ENCODE measurements around the gene UHRF2.
"Not testable (repeated sequence)": the region's sequence is repeated elsewhere in the genome, so short reads cannot be mapped to it uniquely, and the experiment has no call there.

Gene UHRF2

GRCh38 chr9:6412487-6413364 is at the start of gene UHRF2:
Gene UHRF2, plus strand, starts transcription at chr9:6413199. Its CDS starts 292 bp downstream, at chr9:6413491.
- DNase-seq (ENCODE audit: low read depth, low spot score), result peak; percentile 97

- no peak for DNase-seq (ENCODE audit: low read depth, low spot score)
Observed at GRCh38 chr9:6367128-6367890, 45.7 kb upstream of the UHRF2 start.

GRCh38 chr9:6368831-6369230 is 44.2 kb upstream of the UHRF2 start:
- no peak for DNase-seq (ENCODE audit: low read depth, low spot score)

- DNase-seq (ENCODE audit: low read depth, low spot score), result not testable (repeated sequence)
Observed at GRCh38 chr9:6381477-6382012, 31.5 kb upstream of the UHRF2 start.

GRCh38 chr9:6382681-6383080 is 30.3 kb upstream of the UHRF2 start:
- DNase-seq (ENCODE audit: low read depth, low spot score), result no peak

- DNase-seq (ENCODE audit: low read depth, low spot score), result no peak
Observed at GRCh38 chr9:6383551-6384225, 29.3 kb upstream of the UHRF2 start.

GRCh38 chr9:6384732-6385131 is 28.3 kb upstream of the UHRF2 start:
- no peak for DNase-seq (ENCODE audit: low read depth, low spot score)

- no peak for DNase-seq (ENCODE audit: low read depth, low spot score)
Observed at GRCh38 chr9:6399071-6399470, 13.9 kb upstream of the UHRF2 start.

GRCh38 chr9:6405371-6405770 is 7.6 kb upstream of the UHRF2 start:
- no peak for DNase-seq (ENCODE audit: low read depth, low spot score)

- no peak for DNase-seq (ENCODE audit: low read depth, low spot score)
Observed at GRCh38 chr9:6407778-6408177, 5.2 kb upstream of the UHRF2 start.

- DNase-seq (ENCODE audit: low read depth, low spot score), result no peak
Observed at GRCh38 chr9:6408320-6408719, 4.7 kb upstream of the UHRF2 start.

GRCh38 chr9:6409811-6410210 is 3.2 kb upstream of the UHRF2 start:
- no peak for DNase-seq (ENCODE audit: low read depth, low spot score)

- no peak for DNase-seq (ENCODE audit: low read depth, low spot score)
Observed at GRCh38 chr9:6410633-6411032, 2.4 kb upstream of the UHRF2 start.

- peak; percentile 4 for DNase-seq (ENCODE audit: low read depth, low spot score)
Observed at GRCh38 chr9:6413365-6414246, 607 bp downstream of the UHRF2 start.

GRCh38 chr9:6414247-6414641 is 1.2 kb downstream of the UHRF2 start:
- DNase-seq (ENCODE audit: low read depth, low spot score), result no peak

GRCh38 chr9:6415266-6415665 is 2.3 kb downstream of the UHRF2 start:
- DNase-seq (ENCODE audit: low read depth, low spot score), result no peak

- DNase-seq (ENCODE audit: low read depth, low spot score), result no peak
Observed at GRCh38 chr9:6417186-6417585, 4.2 kb downstream of the UHRF2 start.

- no peak for DNase-seq (ENCODE audit: low read depth, low spot score)
Observed at GRCh38 chr9:6418764-6419163, 5.8 kb downstream of the UHRF2 start.

GRCh38 chr9:6424940-6425339 is 11.9 kb downstream of the UHRF2 start:
- DNase-seq (ENCODE audit: low read depth, low spot score), result no peak

- DNase-seq (ENCODE audit: low read depth, low spot score), result no peak
Observed at GRCh38 chr9:6426117-6426516, 13.1 kb downstream of the UHRF2 start.

Measured in activated CD4-positive, CD25-positive, alpha-beta regulatory T cell treated with anti-CD3 and anti-CD28 coated beads, Interleukin-2, amount 50 U/mL, for 16 hours (primary cell).